HepG2 (cell line): ENCODE measurements around the gene OASL. TPM values are rescaled to one million over a fixed set of nuclear protein-coding genes. Genes with fewer than 3 reads are reported as not detected.

Source experiments
- ATAC-seq: fragments of 200-7000 bp; cut with Tn5 transposase; 3 replicates; pipeline ENCODE4 v1.9.1; 2020; ENCODE audit warnings: mild to moderate bottlenecking, moderate library complexity
- BruUV-seq: library from RNA; stranded (reverse); fragments of 400-500 nt; replicated peaks from 2 replicates; lab custom pipeline; 2021; lab: Mats Ljungman, UMichigan
- CTCF ChIA-PET: fragments of 300-600 bp; formaldehyde crosslinking; extraction: SDS; loops from one replicate; lab custom pipeline; 2021; ENCODE audit warnings: low total read pairs, inconsistent platforms, low intra/inter-chr PET ratio; lab: Yijun Ruan, JAX
- POLR2A ChIA-PET: fragments of 350-600 bp; sonication (Branson Sonifier 250); formaldehyde crosslinking; loops from one replicate; lab custom pipeline; 2020; ENCODE audit warnings: antibody characterized with exemption, inconsistent platforms; lab: Yijun Ruan, JAX
- DNase-seq: peaks from one replicate; pipeline ENCODE4 v3.0.0-alpha.2; 2015; ENCODE audit warnings: low spot score
- FAIRE-seq: peaks from 3 replicates; lab custom pipeline; 2011; peaks lifted over from hg19 to GRCh38; lab: Jason Lieb, UNC
- H2AFZ ChIP-seq: one replicate; pipeline ENCODE4 v1.6.1; 2011; ENCODE audit warnings: low read length, inconsistent platforms
- H3K27ac ChIP-seq: fragments of 300-600 bp; 3 replicates; pipeline ENCODE4 v1.8.0; 2011; ENCODE audit warnings: mixed run types, mild to moderate bottlenecking, mixed read lengths, low read length, inconsistent platforms; ENCODE audit not compliant: insufficient read depth; ENCODE audit errors: extremely low read length
- H3K27me3 ChIP-seq, 2 experiments: fragments of 200-600 bp in 1 of 2; 2 replicates in 1 of 2; 3 replicates in 1 of 2; pipeline versions ENCODE4 v1.6.0 to v1.8.0; 2011; ENCODE audit warnings: low read length in 2 of 2, mild to moderate bottlenecking in 2 of 2, moderate library complexity in 2 of 2, inconsistent platforms in 1 of 2; ENCODE audit not compliant: insufficient read depth in 2 of 2, control insufficient read depth in 1 of 2
- H3K36me3 ChIP-seq, 2 experiments: fragments of 200-600 bp in 1 of 2; replicated peaks in 1 of 2; 2 replicates in 1 of 2; 3 replicates in 1 of 2; pipeline versions ENCODE4 v1.5.1 to v1.8.0; 2011; ENCODE audit warnings: low read length in 2 of 2, inconsistent platforms in 1 of 2; ENCODE audit not compliant: insufficient read depth in 2 of 2, control insufficient read depth in 1 of 2
- H3K4me1 ChIP-seq: 2 replicates; pipeline ENCODE4 v1.5.1; 2012; ENCODE audit warnings: low read length, inconsistent platforms; ENCODE audit not compliant: insufficient read depth
- H3K4me2 ChIP-seq: 2 replicates; pipeline ENCODE4 v1.6.0; 2011; ENCODE audit warnings: low read depth, low read length, inconsistent platforms
- H3K4me3 ChIP-seq, 3 experiments: fragments of 200-600 bp in 1 of 3; sonication (generic), shearing (Covaris generic) in 1 of 3; replicated peaks in 1 of 3; 2 replicates each; pipeline ENCODE4 v1.5.1; 2011 to 2016; ENCODE audit warnings: low read length in 3 of 3, inconsistent platforms in 2 of 3, low read depth in 2 of 3, mild to moderate bottlenecking in 2 of 3, control low read depth in 1 of 3, mixed read lengths in 1 of 3; ENCODE audit not compliant: insufficient read depth in 1 of 3
- H3K79me2 ChIP-seq: one replicate; pipeline ENCODE4 v1.6.1; 2011; ENCODE audit warnings: low read length, inconsistent platforms; ENCODE audit not compliant: insufficient read depth
- H3K9ac ChIP-seq: 2 replicates; pipeline ENCODE4 v1.6.0; 2011; ENCODE audit warnings: mild to moderate bottlenecking, low read depth, low read length, inconsistent platforms; ENCODE audit not compliant: insufficient read depth
- H3K9me3 ChIP-seq: 2 replicates; pipeline ENCODE4 v1.5.1; 2012; ENCODE audit warnings: mild to moderate bottlenecking, low read length
- H4K20me1 ChIP-seq: 2 replicates; pipeline ENCODE4 v1.6.0; 2011; ENCODE audit warnings: inconsistent platforms, mild to moderate bottlenecking, low read length, moderate library complexity; ENCODE audit not compliant: insufficient read depth
- CBX2 ChIP-seq, 2 experiments: fragments of 200-600 bp in 1 of 2; sonication (generic); formaldehyde crosslinking in 1 of 2; IDR thresholded peaks; 2 replicates each; pipeline versions ENCODE4 v1.7.0 to v1.8.1; 2018 to 2022; ENCODE audit warnings: low read depth in 2 of 2, low read length in 1 of 2, mild to moderate bottlenecking in 1 of 2, missing genetic modification reagents in 1 of 2
- HHEX ChIP-seq: IDR thresholded peaks from 2 replicates; pipeline ENCODE4 v1.6.1; 2016; ENCODE audit warnings: control low read depth
- MAFG ChIP-seq: sonication (generic); formaldehyde crosslinking; IDR thresholded peaks from 2 replicates; pipeline ENCODE4 v1.5.1; 2020; ENCODE audit warnings: mild to moderate bottlenecking, missing genetic modification reagents
- MZF1 ChIP-seq: sonication (generic); formaldehyde crosslinking; IDR thresholded peaks from 2 replicates; pipeline ENCODE4 v1.8.1; 2023; ENCODE audit warnings: mild to moderate bottlenecking, missing genetic modification reagents, borderline replicate concordance
- SRSF9 ChIP-seq: fragments of 200-400 bp; formaldehyde crosslinking; IDR thresholded peaks from 2 replicates; pipeline ENCODE4 v1.6.1; 2018; ENCODE audit warnings: borderline replicate concordance, mild to moderate bottlenecking, low read depth, low read length; ENCODE audit not compliant: insufficient read depth, poor library complexity, severe bottlenecking
- U2AF2 ChIP-seq: fragments of 200-400 bp; formaldehyde crosslinking; IDR thresholded peaks from 2 replicates; pipeline ENCODE4 v1.6.1; 2017; ENCODE audit warnings: low read depth, mild to moderate bottlenecking, low read length
- ZNF205 ChIP-seq: IDR thresholded peaks from 2 replicates; pipeline ENCODE4 v1.6.1; 2018; ENCODE audit warnings: missing biosample characterization, missing genetic modification reagents
- ZNF335 ChIP-seq: sonication (generic); formaldehyde crosslinking; IDR thresholded peaks from 2 replicates; pipeline ENCODE4 v1.4.0; 2020; ENCODE audit warnings: missing genetic modification reagents
- ZNF550 ChIP-seq: sonication (generic); formaldehyde crosslinking; IDR thresholded peaks from 2 replicates; pipeline ENCODE4 v1.4.0; 2020; ENCODE audit warnings: mild to moderate bottlenecking, missing genetic modification reagents, borderline replicate concordance
- ZNF672 ChIP-seq: sonication (generic); formaldehyde crosslinking; IDR thresholded peaks from 2 replicates; pipeline ENCODE4 v1.8.1; 2022; ENCODE audit warnings: missing genetic modification reagents
- ZNF775 ChIP-seq: sonication (generic); formaldehyde crosslinking; IDR thresholded peaks from 2 replicates; pipeline ENCODE4 v1.4.0; 2020; ENCODE audit warnings: missing genetic modification reagents, mild to moderate bottlenecking, moderate library complexity, borderline replicate concordance
- ZSCAN29 ChIP-seq: sonication (generic); formaldehyde crosslinking; conservative IDR thresholded peaks from 2 replicates; pipeline ENCODE4 v1.4.0; 2020; ENCODE audit warnings: mild to moderate bottlenecking, missing genetic modification reagents
- WGBS: methylation state at CpG from one replicate; pipeline ENCODE4 v1.1.6; 2017; ENCODE audit warnings: low lambda C conversion rate; 5-methylcytosine and 5-hydroxymethylcytosine counted together
- in situ Hi-C: cut with HindIII; loops from 2 replicates; pipeline ENCODE4 v1.10.0; 2017; ENCODE audit warnings: low pct_unique_long_range_greater_than_20kb; ENCODE audit not compliant: extremely low pct_ligation_motif_present
- intact Hi-C: fragments of 100-400 bp; cut with micrococcal nuclease; formaldehyde crosslinking; loops from one replicate; pipeline ENCODE4 v1.10.0; 2022; ENCODE audit not compliant: unreplicated experiment
- polyA plus RNA-seq, 8 experiments: library from polyadenylated mRNA; depleted of rRNA in 3 of 8; stranded (reverse) in 7 of 8; unstranded in 1 of 8; fragments of >200 nt; fragmentation: Illumina TruSeq in 4 of 8; extraction: Trizol in 4 of 8; gene quantifications; 2 replicates each; pipeline versions ENCODE4 v1.2.1 to v1.2.3, GENCODE V29; 2011 to 2016; ENCODE audit warnings: low read depth in 4 of 8, missing spikeins in 1 of 8, mixed read lengths in 1 of 8; ENCODE audit not compliant: insufficient read depth in 1 of 8
- total RNA-seq, 5 experiments: library from RNA; depleted of rRNA; stranded (reverse); fragments of >200 nt; fragmentation: Illumina TruSeq; extraction: Trizol; gene quantifications; 2 replicates each; pipeline ENCODE4 v1.2.3, GENCODE V29; 2016; ENCODE audit warnings: low read depth in 1 of 5
- TF ChIP-seq, protein P1 (sequence below): sonication (generic); formaldehyde crosslinking; IDR thresholded peaks from 2 replicates; pipeline ENCODE4 v1.5.1; 2020; ENCODE audit warnings: missing genetic modification reagents, mild to moderate bottlenecking, borderline replicate concordance
- TF ChIP-seq, protein P2 (sequence below): IDR thresholded peaks from 2 replicates; pipeline ENCODE4 v1.6.1; 2012; ENCODE audit warnings: low read length, improper control_type of control experiment

The OASL gene
- total and polyA plus RNA-seq, 2 of the 13 experiments (the other 11 are each of a cell fraction or from before 2014, with no cell fraction given): 0.11 to 0.22 TPM

DNA sequence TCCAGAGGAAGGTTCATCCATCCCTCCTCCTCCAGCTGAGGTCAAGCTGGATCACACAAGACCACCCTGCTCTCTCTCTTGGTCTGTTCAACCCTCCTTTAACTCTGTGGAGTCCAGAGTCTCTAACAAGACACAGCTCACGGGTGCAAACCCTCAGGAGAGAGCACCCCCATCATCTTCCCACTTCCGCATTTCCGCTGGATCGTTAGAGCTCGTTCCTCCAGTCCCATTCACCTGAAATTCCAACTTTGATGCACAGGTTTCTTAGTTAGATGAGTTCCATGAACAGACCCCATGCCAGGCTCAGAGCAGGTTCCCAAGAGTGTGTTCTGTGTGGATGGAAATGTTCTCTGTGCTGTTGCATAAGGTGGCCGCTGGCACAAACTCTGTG lies 49.1 kb upstream of the OASL start:
- no peak overlapping the region for H3K4me2 ChIP-seq
- intact Hi-C loops (no loop called here), in situ Hi-C loops (no loop called here)
- ATAC-seq (no peak), FAIRE-seq (no peak), DNase-seq (no peak)
- H3K27me3 ChIP-seq: peaks cover 3 to 13% of the 10 kb centered on the region in 2 experiments; a peak in 4 of 5 replicates
- 69% methylated on average over 6 of the region's 6 CpGs for WGBS
- peaks cover 55% of the 10 kb centered on the region for H3K4me1 ChIP-seq
- POLR2A ChIA-PET: no interaction called here
- H4K20me1 ChIP-seq: no peaks in the 10 kb centered on the region
- no peaks in the 10 kb centered on the region for H3K36me3 ChIP-seq
- H3K79me2 ChIP-seq: no peaks in the 10 kb centered on the region
- no peak overlapping the region for H3K27ac ChIP-seq
- no peaks in the 10 kb centered on the region for H3K9me3 ChIP-seq
- no TSS peak for BruUV-seq
- H3K4me3 ChIP-seq: no peak overlapping the region
- no peak overlapping the region for H3K9ac ChIP-seq
- H2AFZ ChIP-seq: no peak overlapping the region
- TF ChIP-seq ZNF672 (CRISPR knock-in tag) (no peak), MAFG (no peak)
- TF ChIP-seq, protein P1, sequence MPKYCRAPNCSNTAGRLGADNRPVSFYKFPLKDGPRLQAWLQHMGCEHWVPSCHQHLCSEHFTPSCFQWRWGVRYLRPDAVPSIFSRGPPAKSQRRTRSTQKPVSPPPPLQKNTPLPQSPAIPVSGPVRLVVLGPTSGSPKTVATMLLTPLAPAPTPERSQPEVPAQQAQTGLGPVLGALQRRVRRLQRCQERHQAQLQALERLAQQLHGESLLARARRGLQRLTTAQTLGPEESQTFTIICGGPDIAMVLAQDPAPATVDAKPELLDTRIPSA (CRISPR knock-in tag): no peak
- TF ChIP-seq, all 625 proteins: peak for 0
- CTCF ChIA-PET: no interaction called here

DNA sequence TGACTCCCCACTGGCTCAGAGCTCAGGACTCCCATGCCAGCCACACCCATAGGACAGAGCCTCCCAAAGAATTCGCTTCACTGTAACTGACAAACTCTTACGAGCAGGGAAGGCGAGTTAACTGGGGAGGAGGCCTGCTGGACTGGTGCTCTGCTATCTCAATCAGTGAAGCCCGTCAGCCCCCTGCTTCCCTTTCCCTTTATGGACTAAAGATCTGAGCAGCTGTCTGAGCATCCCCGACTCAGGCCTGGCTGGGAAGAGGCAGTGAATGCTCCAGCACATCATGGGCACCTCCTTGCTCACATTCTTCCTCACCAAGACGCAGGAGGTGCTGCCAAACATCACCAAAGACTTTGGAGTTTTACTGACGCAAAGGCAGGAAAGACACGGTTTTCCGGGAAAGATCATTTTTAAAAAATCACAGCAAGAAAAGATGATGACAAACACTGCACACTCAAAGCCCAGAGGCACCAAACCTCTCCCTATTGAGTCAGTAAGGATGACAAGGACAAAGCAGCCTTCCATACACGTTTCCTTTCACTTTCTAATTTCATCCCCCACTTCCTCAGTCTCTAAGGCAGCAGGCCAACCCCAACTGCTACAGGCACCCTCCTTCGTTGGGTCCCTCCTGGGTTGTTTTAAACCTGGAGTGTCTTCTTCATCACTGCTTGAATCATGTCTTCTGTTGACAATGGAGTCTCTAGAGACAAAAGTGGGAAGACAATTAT lies 48.6 kb upstream of the OASL start:
- 38% methylated on average over 11 of the region's 11 CpGs for WGBS
- Histone ChIP-seq H3K9ac (no peak overlapping the region), H3K27me3 (peaks cover 3 to 13% of the 10 kb centered on the region in 2 experiments; a peak in 4 of 5 replicates), H3K4me2 (no peak overlapping the region), H2AFZ (no peak overlapping the region), H3K4me1 (peaks cover 55% of the 10 kb centered on the region), H3K36me3 (no peaks in the 10 kb centered on the region), H3K79me2 (no peaks in the 10 kb centered on the region), H3K4me3 (no peak overlapping the region), H3K9me3 (no peaks in the 10 kb centered on the region), H3K27ac (no peak overlapping the region), H4K20me1 (no peaks in the 10 kb centered on the region)
- no peak for DNase-seq
- intact Hi-C loops (no loop called here), in situ Hi-C loops (no loop called here)
- POLR2A ChIA-PET: no interaction called here
- BruUV-seq: no TSS peak
- no peak for ATAC-seq
- CTCF ChIA-PET: no interaction called here
- no peak for FAIRE-seq
- no peak for TF ChIP-seq HHEX (CRISPR knock-in tag)
- no peak for TF ChIP-seq SRSF9
- no peak for TF ChIP-seq ZNF335
- no peak for TF ChIP-seq ZNF550
- no peak for TF ChIP-seq ZNF775 (CRISPR knock-in tag)
- TF ChIP-seq ZSCAN29 (CRISPR knock-in tag): no peak
- TF ChIP-seq, protein P2, sequence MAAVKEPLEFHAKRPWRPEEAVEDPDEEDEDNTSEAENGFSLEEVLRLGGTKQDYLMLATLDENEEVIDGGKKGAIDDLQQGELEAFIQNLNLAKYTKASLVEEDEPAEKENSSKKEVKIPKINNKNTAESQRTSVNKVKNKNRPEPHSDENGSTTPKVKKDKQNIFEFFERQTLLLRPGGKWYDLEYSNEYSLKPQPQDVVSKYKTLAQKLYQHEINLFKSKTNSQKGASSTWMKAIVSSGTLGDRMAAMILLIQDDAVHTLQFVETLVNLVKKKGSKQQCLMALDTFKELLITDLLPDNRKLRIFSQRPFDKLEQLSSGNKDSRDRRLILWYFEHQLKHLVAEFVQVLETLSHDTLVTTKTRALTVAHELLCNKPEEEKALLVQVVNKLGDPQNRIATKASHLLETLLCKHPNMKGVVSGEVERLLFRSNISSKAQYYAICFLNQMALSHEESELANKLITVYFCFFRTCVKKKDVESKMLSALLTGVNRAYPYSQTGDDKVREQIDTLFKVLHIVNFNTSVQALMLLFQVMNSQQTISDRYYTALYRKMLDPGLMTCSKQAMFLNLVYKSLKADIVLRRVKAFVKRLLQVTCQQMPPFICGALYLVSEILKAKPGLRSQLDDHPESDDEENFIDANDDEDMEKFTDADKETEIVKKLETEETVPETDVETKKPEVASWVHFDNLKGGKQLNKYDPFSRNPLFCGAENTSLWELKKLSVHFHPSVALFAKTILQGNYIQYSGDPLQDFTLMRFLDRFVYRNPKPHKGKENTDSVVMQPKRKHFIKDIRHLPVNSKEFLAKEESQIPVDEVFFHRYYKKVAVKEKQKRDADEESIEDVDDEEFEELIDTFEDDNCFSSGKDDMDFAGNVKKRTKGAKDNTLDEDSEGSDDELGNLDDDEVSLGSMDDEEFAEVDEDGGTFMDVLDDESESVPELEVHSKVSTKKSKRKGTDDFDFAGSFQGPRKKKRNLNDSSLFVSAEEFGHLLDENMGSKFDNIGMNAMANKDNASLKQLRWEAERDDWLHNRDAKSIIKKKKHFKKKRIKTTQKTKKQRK: no peak
- TF ChIP-seq CBX2 (IDR thresholded peaks at IDR 0.05; ENCODE audit: low read depth, low read length): no peak
- TF ChIP-seq CBX2 (CRISPR knock-in tag; IDR thresholded peaks at IDR 0.05; ENCODE audit: low read depth): no peak
- TF ChIP-seq MZF1 (CRISPR knock-in tag): no peak
- TF ChIP-seq U2AF2: no peak
- TF ChIP-seq ZNF205 (CRISPR knock-in tag): no peak
